Renal cortical epithelial cell (primary cell): ENCODE measurements around the gene SFT2D3. TPM values are rescaled to one million over a fixed set of nuclear protein-coding genes. Genes with fewer than 3 reads are reported as not detected.

Experiments
- DNase-seq: peaks from one replicate; pipeline ENCODE4 v3.0.0-alpha.2; 2011; ENCODE audit warnings: low read depth
- total RNA-seq: library from RNA; depleted of rRNA; stranded (reverse); fragments of >200 nt; gene quantifications from 2 replicates; pipeline ENCODE4 v1.2.3, GENCODE V29; 2014

SFT2D3 gene
- total RNA-seq, 1 donor from 2014 or later = 9.2 TPM

GRCh38 chr2:127664065-127664894 lies 37.0 kb upstream of the SFT2D3 start:
- DNase-seq = no peak

GRCh38 chr2:127664895-127665225 lies 36.4 kb upstream of the SFT2D3 start:
- no peak for DNase-seq

GRCh38 chr2:127665267-127665893 lies 35.9 kb upstream of the SFT2D3 start:
- DNase-seq = no peak

- no peak for DNase-seq
These were observed 32.2 kb upstream of the SFT2D3 start for GRCh38 chr2:127669056-127669455.

- no peak for DNase-seq
These were observed 31.0 kb upstream of the SFT2D3 start for GRCh38 chr2:127670055-127670956.

- no peak for DNase-seq
These were observed 30.4 kb upstream of the SFT2D3 start for GRCh38 chr2:127670957-127671290.

- no peak for DNase-seq
These were observed 29.6 kb upstream of the SFT2D3 start for GRCh38 chr2:127671557-127672302.

GRCh38 chr2:127672341-127673224 lies 28.7 kb upstream of the SFT2D3 start:
- no peak for DNase-seq

- DNase-seq = no peak
These were observed 27.8 kb upstream of the SFT2D3 start for GRCh38 chr2:127673291-127674069.

GRCh38 chr2:127674241-127675209 lies 26.8 kb upstream of the SFT2D3 start:
- DNase-seq = no peak

- DNase-seq = peak; percentile 4
These were observed 25.7 kb upstream of the SFT2D3 start, which contains the start of gene LIMS2 for GRCh38 chr2:127675331-127676261. Gene LIMS2, minus strand, starts transcription at chr2:127675530. Its CDS starts 506 bp downstream, at chr2:127675024.

- no peak for DNase-seq
These were observed 24.4 kb upstream of the SFT2D3 start for GRCh38 chr2:127676906-127677305.

- no peak for DNase-seq
These were observed 22.8 kb upstream of the SFT2D3 start for GRCh38 chr2:127678531-127678930.

- no peak for DNase-seq
These were observed 22.3 kb upstream of the SFT2D3 start for GRCh38 chr2:127678991-127679390.

GRCh38 chr2:127679680-127680361 lies 21.5 kb upstream of the SFT2D3 start:
- no peak for DNase-seq

- no peak for DNase-seq
These were observed 20.5 kb upstream of the SFT2D3 start for GRCh38 chr2:127680706-127681287.
